ENCODE results near the gene KCNT2.
A peak's percentile ranks its signal among the peaks of the same experiment; 100 is the strongest.

The KCNT2 gene

DNA sequence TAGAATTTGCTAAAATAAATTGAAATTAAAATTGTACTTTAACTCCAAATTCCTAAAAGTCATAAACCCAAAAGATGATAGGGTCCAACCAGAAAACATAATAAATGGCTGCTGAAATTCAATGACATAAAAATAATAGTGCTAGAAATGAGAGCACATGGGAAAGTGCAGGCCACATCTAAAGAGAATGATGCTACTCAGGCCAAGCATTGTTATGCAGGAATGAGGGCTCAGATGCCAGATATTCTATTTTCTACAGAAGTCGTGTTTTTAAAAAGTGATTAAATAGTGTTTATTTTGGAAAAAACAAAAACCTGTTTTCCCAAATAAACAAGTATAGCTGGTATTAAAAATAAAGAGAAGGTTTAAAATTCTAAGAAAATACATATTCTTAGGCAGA is 234.4 kb downstream of the KCNT2 start:
- no peaks in the 10 kb centered on the region for H3K4me1 ChIP-seq (ENCODE audit: low read length)
- H4K20me1 ChIP-seq (ENCODE audit: insufficient read depth, low read length): no peaks in the 10 kb centered on the region
- no peaks in the 10 kb centered on the region for H3K27me3 ChIP-seq (replicated peaks; ENCODE audit: insufficient read depth, low read length)
- no peak overlapping the region for H3K9ac ChIP-seq (ENCODE audit: low read length)
- no peak overlapping the region for H3K4me3 ChIP-seq (ENCODE audit: low read length)
- no peak for DNase-seq
- no peaks in the 10 kb centered on the region for H3K79me2 ChIP-seq (ENCODE audit: low read length)
- no peaks in the 10 kb centered on the region for H3K9me3 ChIP-seq (replicated peaks; ENCODE audit: insufficient read depth, low read length)
- no peaks in the 10 kb centered on the region for H3K9me2 ChIP-seq (replicated peaks; ENCODE audit: insufficient read depth, low read length)
- TF ChIP-seq EZH2phosphoT487 (IDR thresholded peaks at IDR 0.05; ENCODE audit: low read length) (no peak), CTCF (IDR thresholded peaks at IDR 0.05; ENCODE audit: low read length) (no peak), EZH2 (optimal IDR thresholded peaks at IDR 0.05; ENCODE audit: low read depth, low read length) (no peak)
- H3K27ac ChIP-seq (ENCODE audit: low read length): no peak overlapping the region
- H2AFZ ChIP-seq (ENCODE audit: low read length): no peak overlapping the region
- H3F3A ChIP-seq (ENCODE audit: insufficient read depth, low read length): no peaks in the 10 kb centered on the region
- H3K36me3 ChIP-seq (replicated peaks; ENCODE audit: insufficient read depth, low read length): no peaks in the 10 kb centered on the region
- H3K4me2 ChIP-seq (ENCODE audit: low read depth, low read length): no peak overlapping the region

DNA sequence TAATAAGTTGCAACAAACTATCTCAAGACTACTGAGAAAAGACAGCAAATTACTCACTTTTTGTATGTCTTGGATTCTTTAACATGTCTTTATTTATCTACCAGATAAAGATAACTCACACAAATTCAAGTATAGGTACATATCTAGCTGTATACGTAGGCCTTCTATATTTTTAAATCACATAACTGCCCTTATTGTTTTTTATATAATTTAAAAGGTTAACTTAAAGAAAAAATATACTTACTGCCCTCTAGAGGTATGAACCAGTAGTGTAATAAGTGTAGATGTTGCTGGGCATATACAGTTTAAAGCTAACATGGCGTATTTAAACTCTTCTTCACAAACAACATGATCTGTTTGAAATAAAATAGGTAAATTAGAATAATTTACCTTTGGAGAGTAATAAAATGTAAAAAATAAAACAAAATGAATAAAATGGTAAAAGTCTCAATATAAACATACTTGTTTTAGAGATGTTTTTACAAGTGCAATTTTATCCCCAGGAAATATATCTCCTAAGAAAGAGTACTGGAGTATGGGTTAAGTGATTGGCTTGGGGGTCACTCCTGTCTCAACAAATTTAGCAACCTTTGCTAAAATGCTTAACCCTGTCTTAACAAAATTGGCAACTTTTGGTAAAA is 235.2 kb downstream of the KCNT2 start:
- H4K20me1 ChIP-seq (ENCODE audit: insufficient read depth, low read length): no peaks in the 10 kb centered on the region
- no peaks in the 10 kb centered on the region for H3K9me3 ChIP-seq (replicated peaks; ENCODE audit: insufficient read depth, low read length)

DNA sequence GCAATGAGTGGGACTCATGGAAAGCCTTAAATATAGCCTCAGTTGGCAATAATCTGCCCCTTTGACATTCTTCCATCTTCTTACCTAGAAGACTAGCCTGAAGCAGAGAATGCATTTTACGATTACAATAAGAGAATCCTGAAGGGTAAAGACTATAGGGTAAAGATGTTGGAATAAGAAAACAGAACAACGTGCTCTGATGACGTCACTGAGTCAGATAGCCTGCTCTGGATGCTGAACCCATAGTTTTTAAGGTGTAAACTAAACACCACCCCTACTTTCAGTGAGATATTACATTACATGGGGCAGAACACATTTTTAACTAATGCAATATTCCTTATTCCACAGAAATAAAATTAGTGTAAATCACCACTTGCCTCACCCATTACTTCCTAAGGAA is 240.4 kb downstream of the KCNT2 start:
- H4K20me1 ChIP-seq (ENCODE audit: insufficient read depth, low read length): no peaks in the 10 kb centered on the region
- DNase-seq: no peak
- H3K9ac ChIP-seq (ENCODE audit: low read length): no peak overlapping the region
- H3K27ac ChIP-seq (ENCODE audit: low read length): no peak overlapping the region
- no peaks in the 10 kb centered on the region for H3K36me3 ChIP-seq (replicated peaks; ENCODE audit: insufficient read depth, low read length)
- no peak overlapping the region for H3K4me3 ChIP-seq (ENCODE audit: low read length)
- no peaks in the 10 kb centered on the region for H3K9me3 ChIP-seq (replicated peaks; ENCODE audit: insufficient read depth, low read length)
- no peak overlapping the region for H3K4me2 ChIP-seq (ENCODE audit: low read depth, low read length)
- no peak overlapping the region for H2AFZ ChIP-seq (ENCODE audit: low read length)
- H3K9me2 ChIP-seq (replicated peaks; ENCODE audit: insufficient read depth, low read length): no peaks in the 10 kb centered on the region
- H3K4me1 ChIP-seq (ENCODE audit: low read length): no peaks in the 10 kb centered on the region
- no peaks in the 10 kb centered on the region for H3F3A ChIP-seq (ENCODE audit: insufficient read depth, low read length)
- no peaks in the 10 kb centered on the region for H3K79me2 ChIP-seq (ENCODE audit: low read length)
- H3K27me3 ChIP-seq (replicated peaks; ENCODE audit: insufficient read depth, low read length): no peaks in the 10 kb centered on the region
- TF ChIP-seq EZH2 (optimal IDR thresholded peaks at IDR 0.05; ENCODE audit: low read depth, low read length) (no peak), CTCF (IDR thresholded peaks at IDR 0.05; ENCODE audit: low read length) (no peak), EZH2phosphoT487 (IDR thresholded peaks at IDR 0.05; ENCODE audit: low read length) (no peak)

More for the DNA sequence above, 235.2 kb downstream of the KCNT2 start:
- Histone ChIP-seq H3K4me1 (ENCODE audit: low read length) (no peaks in the 10 kb centered on the region), H3K9me2 (replicated peaks; ENCODE audit: insufficient read depth, low read length) (no peaks in the 10 kb centered on the region), H3K79me2 (ENCODE audit: low read length) (no peaks in the 10 kb centered on the region), H3K27me3 (replicated peaks; ENCODE audit: insufficient read depth, low read length) (no peaks in the 10 kb centered on the region), H3F3A (ENCODE audit: insufficient read depth, low read length) (no peaks in the 10 kb centered on the region), H3K27ac (ENCODE audit: low read length) (no peak overlapping the region), H3K4me2 (ENCODE audit: low read depth, low read length) (no peak overlapping the region), H2AFZ (ENCODE audit: low read length) (no peak overlapping the region), H3K4me3 (ENCODE audit: low read length) (no peak overlapping the region), H3K36me3 (replicated peaks; ENCODE audit: insufficient read depth, low read length) (no peaks in the 10 kb centered on the region), H3K9ac (ENCODE audit: low read length) (no peak overlapping the region)
- TF ChIP-seq EZH2 (optimal IDR thresholded peaks at IDR 0.05; ENCODE audit: low read depth, low read length) (no peak), CTCF (IDR thresholded peaks at IDR 0.05; ENCODE audit: low read length) (peak; percentile 61)
- DNase-seq: peak; percentile 57
